Measurements from ENCODE around the gene AKAP8.

The AKAP8 gene

GRCh38 chr19:15332311-15332996, 47.1 kb downstream of the AKAP8 start, which contains the start of gene BRD4:
TSS of gene BRD4 (minus strand) at chr19:15332539. CDS start at chr19:15273099, 59,440 bp downstream.
- DNase-seq (ENCODE audit: low read depth, low spot score): no peak

- no peak for DNase-seq (ENCODE audit: low read depth, low spot score)
Observed at GRCh38 chr19:15331419-15332310, 47.9 kb downstream of the AKAP8 start.

GRCh38 chr19:15330801-15331418, 48.7 kb downstream of the AKAP8 start:
- no peak for DNase-seq (ENCODE audit: low read depth, low spot score)

GRCh38 chr19:15328312-15328711, 51.3 kb downstream of the AKAP8 start:
- DNase-seq (ENCODE audit: low read depth, low spot score): no peak

GRCh38 chr19:15324791-15325519, 54.6 kb downstream of the AKAP8 start:
- DNase-seq (ENCODE audit: low read depth, low spot score): no peak

- no peak for DNase-seq (ENCODE audit: low read depth, low spot score)
Observed at GRCh38 chr19:15323496-15324235, 55.9 kb downstream of the AKAP8 start.

GRCh38 chr19:15321739-15322138, 57.8 kb downstream of the AKAP8 start:
- no peak for DNase-seq (ENCODE audit: low read depth, low spot score)

- DNase-seq (ENCODE audit: low read depth, low spot score): no peak
Observed at GRCh38 chr19:15320116-15320515, 59.5 kb downstream of the AKAP8 start.

- no peak for DNase-seq (ENCODE audit: low read depth, low spot score)
Observed at GRCh38 chr19:15318241-15318691, 61.3 kb downstream of the AKAP8 start.

- no peak for DNase-seq (ENCODE audit: low read depth, low spot score)
Observed at GRCh38 chr19:15317392-15318071, 62.1 kb downstream of the AKAP8 start.

- DNase-seq (ENCODE audit: low read depth, low spot score): no peak
Observed at GRCh38 chr19:15316498-15316897, 63.1 kb downstream of the AKAP8 start.

- DNase-seq (ENCODE audit: low read depth, low spot score): no peak
Observed at GRCh38 chr19:15315101-15315500, 64.5 kb downstream of the AKAP8 start.

- no peak for DNase-seq (ENCODE audit: low read depth, low spot score)
Observed at GRCh38 chr19:15313649-15314279, 65.8 kb downstream of the AKAP8 start.

GRCh38 chr19:15307169-15307568, 72.4 kb downstream of the AKAP8 start:
- DNase-seq (ENCODE audit: low read depth, low spot score): no peak

GRCh38 chr19:15305582-15306334, 73.8 kb downstream of the AKAP8 start:
- DNase-seq (ENCODE audit: low read depth, low spot score): no peak

- DNase-seq (ENCODE audit: low read depth, low spot score): no peak
Observed at GRCh38 chr19:15304140-15304705, 75.4 kb downstream of the AKAP8 start.
